ACHN (cell line): ENCODE data around the gene DOCK9.
"Not testable (repeated sequence)": the region's sequence is repeated elsewhere in the genome, so short reads cannot be mapped to it uniquely, and the experiment has no call there.

Source experiments
- DNase-seq: peaks from one replicate; pipeline ENCODE4 v3.0.0-alpha.2; 2015
- in situ Hi-C: cut with HindIII; loops from 2 replicates; pipeline ENCODE4 v1.10.0; 2017; ENCODE audit warnings: low sequenced_read_pairs, low pct_ligation_motif_present, low pct_unique_long_range_greater_than_20kb

Gene DOCK9

DNA sequence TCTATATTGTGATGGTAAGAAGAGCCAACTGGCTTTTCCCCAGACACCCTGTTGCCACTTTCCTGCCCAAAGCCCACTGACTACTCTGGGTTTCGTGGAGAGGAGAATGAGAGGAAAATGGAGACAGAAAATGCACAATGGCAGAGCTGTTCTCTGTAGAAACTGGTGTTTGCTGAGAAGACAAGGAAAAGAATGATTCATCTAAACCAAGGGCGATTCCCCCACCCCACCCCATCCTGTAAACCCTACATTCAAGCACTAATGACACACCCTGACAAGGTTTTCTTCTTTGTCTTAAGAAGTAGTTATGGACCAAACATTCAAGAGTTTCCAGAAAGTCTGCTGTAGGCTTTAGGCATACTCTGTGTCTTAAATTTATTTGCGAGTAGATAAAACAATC lies 68.8 kb downstream of the DOCK9 start:
- DNase-seq = no peak
- in situ Hi-C loops = no loop called here

DNA sequence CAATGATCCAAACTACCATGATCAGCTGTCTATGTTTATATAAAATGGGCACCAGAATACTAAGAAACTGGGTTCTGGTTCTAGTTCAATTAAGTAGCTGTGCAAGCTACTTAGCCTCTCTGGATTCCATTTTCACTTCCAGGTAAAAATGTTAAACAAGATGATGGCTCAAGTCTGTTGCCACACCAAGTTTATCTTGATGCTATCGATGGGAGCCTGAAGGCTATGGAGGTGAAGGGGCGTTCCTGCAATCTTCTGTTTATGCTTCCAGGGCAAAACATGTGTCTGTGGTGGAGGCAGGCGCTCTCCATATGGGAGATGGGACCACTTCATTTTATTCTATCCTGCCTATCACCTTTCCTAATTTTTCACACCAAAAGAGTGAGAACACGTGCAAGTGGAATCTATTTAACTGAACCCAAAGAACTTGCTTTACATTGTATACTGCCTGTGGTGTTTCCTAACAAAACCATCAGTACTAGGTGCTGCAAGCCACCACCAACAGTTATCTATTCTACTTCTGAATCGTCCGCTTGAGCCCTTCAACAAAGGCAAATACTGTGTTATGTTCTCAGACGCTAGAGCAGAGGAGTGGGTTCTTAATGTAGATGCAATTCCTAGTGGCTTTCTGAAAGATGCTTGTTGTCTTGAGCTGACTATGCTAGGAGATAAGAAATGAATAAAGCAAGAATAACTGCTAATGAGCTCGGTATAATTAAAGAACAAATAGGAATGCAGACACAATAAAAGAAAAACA lies 70.9 kb downstream of the DOCK9 start:
- in situ Hi-C loops = no loop called here
- no peak for DNase-seq

DNA sequence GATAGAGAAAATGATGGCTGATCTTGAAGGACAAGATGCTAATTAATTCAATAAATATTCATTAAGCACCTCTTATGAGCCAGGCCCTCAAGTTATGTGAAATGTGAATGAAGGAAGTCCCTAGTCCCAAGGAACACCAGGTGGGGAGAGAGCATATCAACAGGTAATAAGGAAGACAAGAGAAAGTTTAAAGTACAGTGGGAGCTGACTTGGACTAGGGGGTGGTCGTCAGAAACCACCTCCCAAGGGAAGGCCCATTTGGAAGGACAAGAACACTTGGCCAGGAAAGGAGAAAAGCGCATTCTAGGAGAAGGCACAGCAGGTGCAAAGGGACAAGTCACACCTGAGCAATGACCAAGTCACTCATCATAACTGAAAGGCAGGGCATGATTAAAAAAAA lies 72.7 kb downstream of the DOCK9 start:
- in situ Hi-C loops = no loop called here
- DNase-seq = no peak

DNA sequence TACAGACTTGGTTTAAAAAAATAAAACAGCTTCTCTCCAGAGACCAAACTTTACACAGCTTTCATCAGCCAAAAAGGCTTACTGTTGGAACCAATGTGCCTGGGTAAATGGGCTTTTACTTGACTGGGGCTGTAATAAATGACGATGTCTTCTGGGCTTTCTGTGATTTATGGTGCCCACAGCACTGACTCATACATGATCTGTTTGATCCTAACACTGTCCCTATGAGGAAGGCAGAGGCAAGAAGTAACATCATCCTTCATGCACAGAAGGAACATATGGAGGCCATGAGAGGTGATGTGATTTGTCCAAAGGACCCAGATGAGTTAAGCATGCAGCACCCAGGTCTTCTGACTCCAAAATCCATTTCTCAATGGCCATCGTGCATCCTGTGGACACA lies 77.4 kb downstream of the DOCK9 start:
- in situ Hi-C loops = no loop called here
- DNase-seq = no peak

DNA sequence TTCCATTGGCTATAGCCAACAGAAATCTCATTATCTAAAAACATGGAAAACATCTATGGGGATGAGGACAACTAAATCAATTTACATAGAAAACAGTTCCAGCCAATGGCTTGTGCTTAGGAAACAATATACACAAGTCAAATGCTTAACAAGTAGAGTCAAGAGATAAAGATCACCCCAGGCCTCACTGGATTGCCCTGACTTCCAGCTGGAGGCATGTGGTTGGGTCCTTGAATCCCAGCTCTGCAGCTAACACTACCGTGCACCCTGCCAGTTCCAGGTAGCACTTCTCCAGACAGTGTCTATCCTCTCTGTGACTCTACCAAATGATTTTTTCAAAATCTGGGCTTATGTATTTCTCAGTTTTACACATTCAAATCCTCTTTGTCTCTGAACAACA lies 80.2 kb downstream of the DOCK9 start:
- in situ Hi-C loops = no loop called here
- no peak for DNase-seq

DNA sequence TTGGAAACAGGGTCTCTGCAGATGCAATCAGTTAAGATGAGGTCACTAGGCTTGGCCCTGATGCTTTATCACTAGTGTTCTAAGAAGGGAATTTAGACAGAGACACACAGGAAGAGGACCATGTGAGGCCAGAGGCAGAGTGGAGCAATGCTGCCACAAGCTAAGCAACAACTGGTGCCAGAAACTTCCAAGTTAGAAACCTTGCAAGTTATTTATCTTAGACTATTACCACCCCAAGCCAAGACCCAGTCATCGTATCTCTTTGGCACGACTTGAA lies 81.1 kb downstream of the DOCK9 start:
- in situ Hi-C loops = no loop called here
- no peak for DNase-seq

DNA sequence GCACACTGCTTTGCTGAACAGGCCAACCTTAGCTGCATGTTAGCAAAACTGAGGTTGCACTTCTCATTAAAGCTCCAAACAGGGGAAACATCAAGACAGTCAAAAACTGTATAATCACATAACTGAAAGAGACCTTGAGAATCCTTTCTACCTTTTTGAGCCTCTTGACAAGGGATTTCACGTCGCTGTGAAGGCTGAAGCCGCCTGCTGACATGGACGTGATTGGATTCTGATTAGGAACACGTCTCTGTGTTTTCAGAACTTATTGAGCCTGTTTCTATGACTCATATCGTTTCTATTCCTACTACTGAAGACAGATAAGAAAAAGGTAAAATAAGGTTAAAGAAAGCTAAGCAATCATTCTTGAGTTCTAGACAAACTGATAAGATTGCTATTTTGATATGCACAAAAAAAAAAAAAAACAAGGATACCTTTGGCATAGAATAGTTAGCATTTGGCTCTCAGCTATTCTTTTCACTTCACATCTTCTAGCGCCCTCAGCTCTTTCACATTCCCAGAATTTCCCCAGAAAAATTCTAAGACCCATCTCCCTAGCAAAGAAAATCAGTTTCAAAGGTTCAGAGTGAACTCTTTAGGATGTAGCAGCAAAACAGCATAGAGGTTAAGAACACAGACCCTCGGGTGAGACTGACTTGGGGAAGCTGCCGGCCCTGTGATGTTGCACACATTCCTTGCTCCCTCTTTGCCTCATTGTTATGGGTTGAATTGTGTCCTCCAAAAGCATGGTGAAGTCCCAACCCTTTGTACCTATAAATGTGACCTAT lies 81.6 kb downstream of the DOCK9 start:
- in situ Hi-C loops = no loop called here
- DNase-seq = no peak

DNA sequence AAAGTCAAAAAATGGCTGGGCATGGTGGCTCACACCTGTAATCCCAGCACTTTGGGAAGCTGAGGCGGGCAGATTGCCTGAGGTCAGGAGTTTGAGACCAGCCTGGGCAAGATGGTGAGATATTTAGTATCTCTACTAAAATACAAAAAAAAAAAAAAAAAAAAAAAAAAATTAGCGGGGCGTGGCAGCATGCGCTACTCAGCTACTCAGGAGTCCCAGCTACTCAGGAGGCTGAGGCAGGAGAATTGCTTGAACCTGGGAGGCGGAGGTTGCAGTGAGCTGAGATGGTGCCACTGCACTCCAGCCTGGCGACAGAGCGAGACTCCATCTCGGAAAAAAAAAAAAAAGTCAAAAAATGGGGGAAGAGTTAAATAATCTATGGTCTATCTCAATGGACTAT lies 83.0 kb downstream of the DOCK9 start:
- DNase-seq, in situ Hi-C loops: not testable (repeated sequence)

DNA sequence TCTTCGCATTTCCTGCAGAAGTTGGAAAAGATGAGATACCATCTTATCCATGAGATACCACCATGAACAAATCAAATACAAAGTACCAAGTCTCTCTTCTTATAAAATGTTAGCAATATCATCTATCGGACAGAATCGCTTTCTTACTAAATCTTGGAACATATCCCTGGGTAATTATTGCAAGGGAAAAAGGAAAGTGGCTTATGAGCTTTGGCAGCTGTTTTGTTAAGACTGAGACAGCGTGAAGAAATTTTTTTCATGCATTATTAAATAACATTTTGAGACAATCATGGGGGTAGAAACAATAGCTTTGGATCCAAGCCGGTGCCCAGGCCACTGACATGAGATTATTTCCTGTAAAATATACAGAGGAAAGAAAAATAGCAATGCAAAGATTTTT lies 84.5 kb downstream of the DOCK9 start:
- in situ Hi-C loops = no loop called here
- DNase-seq = no peak

DNA sequence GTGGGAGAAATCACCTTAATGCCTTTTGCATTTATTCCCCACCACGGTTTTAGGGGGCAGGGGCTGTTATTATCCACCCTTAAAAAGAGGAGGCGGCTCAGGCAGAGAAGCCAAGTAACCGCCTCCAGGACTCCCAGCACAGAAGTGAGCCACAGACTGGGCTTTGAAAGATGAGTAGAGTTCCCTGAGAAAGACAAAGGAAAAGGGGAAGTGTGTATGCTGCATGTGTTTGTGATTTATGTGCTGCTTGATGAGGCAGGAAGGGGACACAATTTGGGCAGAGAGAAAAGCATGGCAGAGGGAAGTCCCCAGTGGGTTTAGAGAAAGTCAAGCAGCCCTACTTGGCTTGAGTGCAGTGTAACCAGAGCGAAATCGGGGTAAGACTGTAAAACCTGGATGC lies 85.0 kb downstream of the DOCK9 start:
- in situ Hi-C loops = no loop called here
- DNase-seq = no peak

DNA sequence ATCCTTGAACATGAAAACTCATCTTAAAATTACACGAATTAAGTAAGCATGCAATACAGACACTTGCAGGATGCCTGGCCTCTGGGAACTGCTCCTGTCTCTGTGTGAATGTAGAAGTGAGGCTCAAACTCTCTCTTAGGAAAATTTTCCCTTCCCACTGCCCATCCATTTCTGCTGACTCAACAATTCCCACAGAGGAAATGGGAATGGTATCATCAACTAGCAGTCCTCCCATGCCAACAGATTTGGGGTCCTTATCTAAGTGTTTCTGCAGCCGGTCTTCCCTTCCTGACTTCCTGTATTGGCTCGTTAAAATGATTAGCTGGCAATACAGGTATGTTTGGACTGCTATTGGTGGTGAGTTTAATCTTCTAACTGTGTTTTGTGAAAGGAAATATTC lies 85.8 kb downstream of the DOCK9 start:
- no peak for DNase-seq
- in situ Hi-C loops = no loop called here

DNA sequence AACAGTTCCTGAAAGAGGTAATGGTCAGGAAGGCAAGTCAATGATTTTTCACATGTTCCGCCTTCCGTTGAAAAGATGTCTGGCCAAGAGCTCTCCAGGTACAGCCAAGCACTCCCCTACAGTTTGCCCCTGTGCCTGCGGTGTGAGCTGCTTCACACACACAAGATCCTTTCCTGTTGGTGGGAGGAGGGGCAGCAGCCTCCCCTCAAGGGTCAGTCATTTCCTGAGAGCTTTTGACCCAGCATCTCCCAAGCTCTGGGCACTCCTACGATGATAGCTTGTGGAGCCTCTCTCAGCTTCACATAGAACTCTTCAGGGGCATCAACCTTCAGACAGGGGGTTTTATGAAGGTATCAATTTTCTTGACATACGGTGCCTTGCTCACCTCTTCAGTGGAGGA lies 86.9 kb downstream of the DOCK9 start:
- in situ Hi-C loops = no loop called here
- DNase-seq = no peak

DNA sequence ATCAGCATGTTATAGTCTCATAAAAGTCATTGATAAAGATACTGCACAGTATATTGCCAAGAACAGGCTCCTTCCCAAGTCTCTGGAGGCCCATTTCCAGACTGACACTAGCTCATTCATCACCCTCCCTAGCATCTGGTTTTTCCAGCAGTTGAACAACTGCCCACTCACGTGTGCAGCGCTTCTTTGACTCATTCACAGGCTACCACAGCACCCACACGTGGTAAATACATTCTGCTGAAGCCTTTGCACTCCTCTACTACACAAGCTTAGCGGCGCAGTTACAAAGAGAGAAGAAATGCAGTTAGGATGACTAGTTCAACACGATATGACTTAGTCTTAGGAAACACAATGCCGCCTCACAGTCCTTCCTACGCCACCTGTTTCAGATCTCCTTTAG lies 87.7 kb downstream of the DOCK9 start:
- in situ Hi-C loops = no loop called here
- DNase-seq = peak; percentile 26

DNA sequence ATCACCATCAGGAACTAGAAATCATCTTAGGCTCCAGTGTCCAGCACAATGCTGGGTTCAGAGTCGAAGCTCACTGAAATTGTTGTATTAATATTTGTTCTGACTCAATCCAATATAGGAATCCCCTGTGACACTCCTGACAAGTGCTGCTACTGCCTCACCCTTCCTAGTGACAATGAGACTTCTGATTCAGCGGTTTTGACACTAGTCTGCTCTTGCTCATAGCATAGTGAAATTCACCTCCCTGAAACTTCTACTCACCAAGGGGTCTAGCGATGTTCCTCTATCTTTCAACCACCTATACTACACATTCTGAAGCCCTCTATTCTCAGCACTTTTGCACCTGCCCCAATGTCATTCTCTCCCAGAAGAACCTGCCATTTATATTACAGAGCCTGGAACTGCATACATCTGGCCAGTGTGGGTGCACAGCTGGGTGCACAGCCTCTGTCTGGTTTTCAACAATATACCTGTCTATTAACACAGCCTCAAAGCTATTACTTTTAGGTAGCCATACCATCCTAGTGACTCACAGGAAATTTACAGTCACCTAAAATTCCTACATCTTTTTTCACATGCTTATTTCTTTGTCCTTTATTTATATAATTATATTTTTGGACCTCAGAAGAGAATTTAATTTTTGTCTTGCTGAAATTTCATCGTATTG lies 88.3 kb downstream of the DOCK9 start:
- in situ Hi-C loops = no loop called here
- no peak for DNase-seq

DNA sequence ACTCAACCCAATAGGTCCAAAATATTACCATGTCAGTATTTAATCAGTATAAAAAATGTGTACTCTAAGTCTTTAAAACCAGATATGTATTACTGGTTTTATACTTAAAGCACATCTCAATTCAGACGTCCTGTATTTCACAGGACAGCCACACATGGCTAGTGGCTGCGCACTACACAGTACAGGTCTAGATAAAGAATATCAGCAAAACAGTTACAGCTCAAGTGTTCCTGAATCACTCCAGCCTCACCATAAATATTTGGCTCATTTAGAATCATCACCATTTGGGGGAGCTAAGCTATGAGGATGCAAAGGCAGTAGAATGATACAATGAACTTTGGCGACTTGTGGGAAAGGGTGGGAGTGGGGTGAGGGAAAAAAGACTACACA lies 89.0 kb downstream of the DOCK9 start:
- DNase-seq = no peak
- in situ Hi-C loops = no loop called here

DNA sequence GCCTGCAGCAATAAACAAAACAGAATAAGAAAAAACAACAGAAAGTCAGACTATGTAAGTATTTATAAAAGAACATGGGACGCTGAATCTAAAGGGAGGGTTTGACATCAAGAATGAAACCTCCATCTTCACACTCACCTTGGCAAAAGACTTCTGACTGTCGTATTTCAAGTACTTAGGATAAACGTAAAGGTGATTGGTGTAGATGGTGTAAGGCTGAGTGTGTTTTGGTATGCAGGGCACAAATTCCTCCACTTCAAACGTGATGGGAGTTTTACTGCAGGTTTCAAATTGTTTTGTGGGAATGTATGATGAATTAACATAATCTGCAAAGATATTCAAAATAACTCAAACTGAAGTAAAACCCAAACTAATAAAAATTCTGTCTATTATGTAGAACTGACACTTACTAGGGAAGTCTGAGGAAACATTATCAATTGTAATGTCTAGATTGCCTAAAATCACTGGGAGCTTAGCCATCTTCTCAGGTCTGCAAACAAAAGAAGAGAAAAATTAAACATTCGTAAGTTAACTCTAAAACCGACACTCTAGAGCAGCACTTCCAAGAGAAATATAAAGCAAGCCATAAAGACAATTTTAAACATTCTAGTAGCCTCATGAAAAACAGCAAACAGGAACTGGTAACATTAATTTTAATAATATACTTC lies 89.5 kb downstream of the DOCK9 start:
- in situ Hi-C loops = no loop called here
- no peak for DNase-seq

DNA sequence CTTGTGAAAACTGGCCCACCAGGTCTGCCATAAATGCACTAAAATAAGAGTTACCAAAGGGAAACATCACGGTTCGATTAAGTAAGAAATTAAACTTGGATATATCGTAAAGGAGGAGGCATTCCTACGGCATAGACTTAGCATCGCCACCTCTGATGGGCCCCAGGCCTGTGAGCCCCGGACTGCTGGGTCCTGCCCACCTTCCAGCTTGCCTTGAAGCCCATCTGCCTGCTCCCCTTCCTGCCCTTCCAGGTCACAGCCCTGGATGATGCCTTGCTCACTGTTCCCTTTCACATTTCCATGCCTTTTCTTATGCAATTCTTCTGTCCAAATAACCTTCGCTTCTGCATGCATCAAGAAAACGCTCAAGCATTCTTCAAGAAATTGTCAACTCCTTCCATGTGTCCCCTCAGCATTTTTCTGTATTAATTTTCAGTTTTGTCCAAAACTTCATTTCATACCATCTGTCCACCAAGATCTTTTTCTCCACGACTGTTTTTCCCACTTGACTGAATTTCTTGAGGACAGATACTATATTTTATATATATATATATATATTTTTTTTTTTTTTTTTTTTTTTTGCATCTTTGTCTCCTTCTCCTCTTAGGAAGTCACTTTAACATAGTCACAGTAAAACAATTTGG lies 91.2 kb downstream of the DOCK9 start:
- in situ Hi-C loops = no loop called here
- no peak for DNase-seq

DNA sequence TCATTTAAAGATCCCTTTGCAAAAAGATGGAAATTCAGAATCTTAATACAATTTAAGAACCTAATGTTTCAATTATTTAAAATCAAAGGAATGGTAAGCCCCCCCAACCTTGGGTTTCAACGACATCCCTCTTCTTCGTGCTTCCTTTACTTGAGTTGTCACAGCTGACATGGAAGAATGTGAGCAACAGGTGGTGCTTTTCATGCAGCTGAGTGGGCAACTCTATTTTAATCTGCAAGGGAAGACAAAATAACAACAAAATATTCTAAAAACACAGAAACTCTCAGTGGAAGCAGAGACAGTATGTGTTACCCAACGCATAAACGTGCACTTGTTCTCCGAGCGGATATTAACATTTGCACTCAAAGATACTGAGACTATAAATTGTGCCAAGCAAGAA lies 92.3 kb downstream of the DOCK9 start:
- in situ Hi-C loops = no loop called here
- no peak for DNase-seq

DNA sequence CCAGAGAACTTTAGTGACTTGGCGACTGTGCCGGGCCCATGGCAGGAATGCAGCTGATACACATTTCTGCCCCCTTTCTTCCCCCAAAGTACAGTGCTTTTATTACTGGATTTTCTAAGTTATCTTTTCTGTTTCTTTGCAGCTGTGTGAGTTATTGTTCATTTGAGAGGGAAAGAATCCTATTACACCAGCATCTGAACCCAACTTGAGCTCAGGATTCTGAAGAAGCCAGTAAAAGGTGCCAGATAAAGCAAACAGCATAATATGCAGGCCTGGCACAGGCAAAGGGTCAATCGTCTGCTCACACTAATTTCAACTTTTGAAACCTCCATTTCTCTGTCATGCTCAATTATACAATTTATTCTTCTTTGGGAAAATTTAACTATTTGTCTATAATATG lies 93.9 kb downstream of the DOCK9 start:
- no peak for DNase-seq
- in situ Hi-C loops = no loop called here
